NT2/D1 (cell line): Measurements from ENCODE around the gene TLE6.

Experiments used
- SUZ12 ChIP-seq: IDR thresholded peaks from 2 replicates; pipeline ENCODE4 v1.6.1; 2011; ENCODE audit not compliant: insufficient read length, insufficient read depth; ENCODE audit errors: extremely low read depth
- YY1 ChIP-seq: IDR thresholded peaks from 2 replicates; pipeline ENCODE4 v1.6.1; 2011; ENCODE audit not compliant: insufficient read length, insufficient read depth
- ZNF274 ChIP-seq: IDR thresholded peaks from 2 replicates; pipeline ENCODE4 v1.6.1; 2011; ENCODE audit warnings: mild to moderate bottlenecking, low read depth, low read length

- no peak for TF ChIP-seq YY1
- TF ChIP-seq SUZ12: no peak
- TF ChIP-seq ZNF274: no peak
Measured at GRCh38 chr19:2973229-2973628, 4.1 kb upstream of the TLE6 start.
